Measurements from ENCODE around the gene SLCO3A1. TPM values are rescaled to one million over a fixed set of nuclear protein-coding genes. Genes with fewer than 3 reads are reported as not detected.
"Not testable (repeated sequence)": the region's sequence is repeated elsewhere in the genome, so short reads cannot be mapped to it uniquely, and the experiment has no call there.

Gene SLCO3A1
- total and polyA plus RNA-seq, 5 donors, result 37.4 to 52.0 (median 45.0) TPM

DNA sequence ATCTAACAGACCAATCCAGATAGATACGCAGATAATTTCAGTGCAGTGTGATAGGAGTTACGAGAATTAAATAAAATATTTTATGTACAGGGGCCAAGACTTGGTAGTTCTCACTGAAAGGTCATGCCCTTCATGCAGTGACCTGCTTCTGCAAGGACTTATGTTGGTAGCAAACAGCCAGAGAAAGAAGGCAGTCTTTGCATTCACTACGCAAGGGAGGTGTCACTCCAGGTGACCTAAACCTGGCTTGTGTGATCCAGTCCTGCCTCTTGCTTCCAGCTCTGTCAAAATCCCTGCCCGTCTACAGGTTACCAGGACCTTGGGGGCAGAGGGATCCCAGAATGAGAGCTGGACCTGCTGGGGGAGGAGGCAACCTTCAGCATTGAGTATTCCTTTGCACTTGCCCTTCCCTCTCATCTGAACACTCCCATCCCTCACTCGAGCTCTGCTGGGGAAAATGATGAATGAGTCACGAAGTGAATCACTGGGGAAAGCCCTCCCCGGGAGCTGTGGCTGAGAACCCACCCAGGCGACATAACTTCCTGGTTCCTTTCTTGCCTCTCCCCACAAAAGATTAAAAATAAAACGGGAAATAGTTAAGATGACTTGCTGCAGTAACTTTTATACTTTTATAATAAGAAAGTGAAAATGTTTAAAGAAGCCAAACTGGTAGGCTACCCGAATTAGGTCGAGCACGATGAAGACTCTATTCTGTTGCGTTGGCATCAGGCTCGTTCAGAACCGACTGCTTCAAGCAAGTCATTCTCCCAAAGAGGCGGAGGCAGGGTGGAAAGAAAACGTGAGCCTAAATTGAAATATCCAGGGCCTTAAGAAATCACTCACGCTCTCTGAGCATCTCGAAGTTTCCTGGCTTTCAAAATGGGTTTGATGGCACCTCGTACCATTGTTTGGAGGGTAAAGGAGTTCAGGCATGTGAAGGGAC lies 216.1 kb downstream of the SLCO3A1 start:
- H3K4me3 ChIP-seq (ENCODE audit: low read length), result peak overlapping the region; percentile 13
- DNase-seq (peak in 2 of 3 donors; percentile 62 to 63), ATAC-seq (peak; percentile 77 to 95)
- intact Hi-C loops (cut with DNase I), result loop anchor here (5.0 to 10.0 kb wide), 4 partner anchors 37 to 215 kb away; partner anchors contain the start of gene SLCO3A1 (in 1 of the 4)
- peaks cover 15% of the 10 kb centered on the region for H3K4me1 ChIP-seq (ENCODE audit: control insufficient read depth, insufficient read depth, low read length)
- no peaks in the 10 kb centered on the region for H3K27me3 ChIP-seq (ENCODE audit: control insufficient read depth, insufficient read depth)
- no peaks in the 10 kb centered on the region for H3K9me3 ChIP-seq (ENCODE audit: control insufficient read depth, low read length)
- H3K27ac ChIP-seq (ENCODE audit: low read length), result peak overlapping the region; percentile 85
- whole genome bisulfite sequencing, result 43% methylated on average over 20 of the region's 20 CpGs

DNA sequence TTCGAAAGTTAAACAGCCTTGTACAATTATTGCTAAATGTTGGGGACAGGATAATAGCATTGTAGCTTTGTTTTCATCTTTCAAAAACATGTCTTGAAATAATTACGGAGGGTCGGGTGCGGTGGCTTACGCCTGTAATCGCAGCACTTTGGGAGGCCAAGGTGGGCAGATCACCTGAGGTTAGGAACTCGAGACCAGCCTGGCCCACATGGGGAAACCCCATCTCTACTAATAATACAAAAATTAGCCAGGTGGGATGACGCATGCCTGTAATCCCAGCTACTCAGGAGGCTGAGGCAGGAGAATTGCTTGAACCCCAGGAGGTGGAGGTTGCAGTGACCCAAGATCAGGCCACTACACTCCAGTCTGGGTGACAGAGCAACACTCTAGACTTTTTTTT lies 216.7 kb downstream of the SLCO3A1 start:
- ATAC-seq; DNase-seq; H3K4me3 ChIP-seq (ENCODE audit: low read length); H3K27me3 ChIP-seq (ENCODE audit: control insufficient read depth, insufficient read depth); H3K9me3 ChIP-seq (ENCODE audit: control insufficient read depth, low read length): not testable (repeated sequence)
- 97% methylated on average over 8 of the region's 8 CpGs for WGBS
- intact Hi-C loops (cut with DNase I), result loop anchor here in 3 of 4 donors (10.0 kb wide), 3 partner anchors 95 to 215 kb away; partner anchors contain the start of gene SLCO3A1 (in 1 of the 3)
- Histone ChIP-seq H3K27ac (ENCODE audit: low read length) (peak overlapping the region; percentile 85), H3K4me1 (ENCODE audit: control insufficient read depth, insufficient read depth, low read length) (peaks cover 22% of the 10 kb centered on the region)

DNA sequence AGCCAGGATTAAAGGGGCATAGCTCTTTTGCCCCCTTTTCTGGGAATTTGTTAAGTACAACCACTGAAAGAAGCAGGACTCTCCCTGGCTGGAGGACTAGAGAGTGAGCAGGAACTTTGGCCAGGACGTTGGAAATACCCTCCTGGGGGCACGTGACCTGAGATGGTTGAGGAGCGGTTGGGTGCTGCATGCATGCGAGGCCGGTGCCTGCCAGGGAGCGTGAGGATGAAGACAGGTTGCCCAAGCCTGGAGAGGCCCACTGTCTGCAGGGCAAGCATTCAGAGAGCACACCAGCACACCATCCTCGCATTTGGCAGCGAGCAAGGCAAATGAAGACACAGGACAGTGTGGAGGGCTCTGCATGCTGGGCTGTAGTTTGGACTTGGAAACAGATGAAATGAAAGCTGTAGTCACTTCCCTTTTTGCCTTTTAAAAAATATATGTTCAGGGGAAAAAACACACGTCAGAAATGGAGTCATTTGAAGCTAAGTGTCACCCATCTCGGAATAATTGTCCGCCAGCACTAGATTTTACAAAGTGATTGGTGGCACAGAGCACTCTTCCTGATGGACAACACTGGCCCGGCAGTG lies 217.6 kb downstream of the SLCO3A1 start:
- ATAC-seq (peak in 1 of 2 donors; percentile 20), DNase-seq (no peak)
- no peaks in the 10 kb centered on the region for H3K27me3 ChIP-seq (ENCODE audit: control insufficient read depth, insufficient read depth)
- H3K27ac ChIP-seq (ENCODE audit: low read length), result no peak overlapping the region
- WGBS, result 52% methylated on average over 12 of the region's 12 CpGs
- H3K4me1 ChIP-seq (ENCODE audit: control insufficient read depth, insufficient read depth, low read length), result peaks cover 29% of the 10 kb centered on the region
- no peaks in the 10 kb centered on the region for H3K9me3 ChIP-seq (ENCODE audit: control insufficient read depth, low read length)
- no peak overlapping the region for H3K4me3 ChIP-seq (ENCODE audit: low read length)
- intact Hi-C loops (cut with DNase I), result loop anchor here in 3 of 4 donors (10.0 kb wide), 3 partner anchors 96 to 216 kb away; partner anchors contain the start of gene SLCO3A1 (in 1 of the 3)

DNA sequence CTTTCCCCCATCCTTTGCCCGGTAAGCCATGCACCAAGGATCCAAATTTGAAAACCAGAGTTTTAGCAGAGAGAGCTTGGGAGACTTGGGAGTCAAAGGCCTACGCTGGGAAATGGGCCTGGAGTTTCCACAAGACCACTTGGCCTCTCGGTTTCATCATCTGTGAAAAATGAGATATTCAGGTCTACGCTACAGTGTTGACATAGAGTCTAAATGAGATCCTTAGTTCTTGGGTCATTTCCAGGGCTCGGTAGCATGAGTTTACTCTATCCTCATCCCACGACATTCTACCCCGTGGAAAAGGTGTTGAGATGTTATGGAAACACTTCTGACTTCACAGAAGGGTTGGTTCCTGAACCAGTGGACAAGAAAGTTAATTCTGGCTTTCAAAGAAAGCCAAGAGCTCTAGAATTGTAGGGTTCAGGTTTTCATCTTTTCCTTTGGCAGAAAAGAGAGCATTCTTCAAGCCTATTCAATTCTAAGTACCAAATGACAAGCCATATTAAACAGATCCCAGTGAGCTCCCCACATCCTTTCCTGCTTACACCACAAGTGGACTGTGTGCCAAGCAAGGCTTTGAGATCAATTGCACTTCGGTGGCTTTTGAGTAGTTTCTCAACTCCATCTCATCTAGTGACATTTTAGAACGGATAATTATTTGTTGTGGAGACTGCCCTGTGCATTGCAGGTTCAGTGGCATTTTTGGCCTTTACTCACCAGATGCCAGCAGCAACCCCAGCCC lies 219.7 kb downstream of the SLCO3A1 start:
- Histone ChIP-seq H3K4me1 (ENCODE audit: control insufficient read depth, insufficient read depth, low read length) (peaks cover 32% of the 10 kb centered on the region), H3K9me3 (ENCODE audit: control insufficient read depth, low read length) (no peaks in the 10 kb centered on the region), H3K4me3 (ENCODE audit: low read length) (no peak overlapping the region), H3K27ac (ENCODE audit: low read length) (no peak overlapping the region), H3K27me3 (ENCODE audit: control insufficient read depth, insufficient read depth) (no peaks in the 10 kb centered on the region)
- WGBS, result 71% methylated on average over 9 of the region's 9 CpGs
- ATAC-seq (no peak), DNase-seq (no peak)
- intact Hi-C loops (cut with DNase I), result loop anchor here in 3 of 4 donors (10.0 kb wide), 3 partner anchors 98 to 218 kb away; partner anchors contain the start of gene SLCO3A1 (in 1 of the 3)

DNA sequence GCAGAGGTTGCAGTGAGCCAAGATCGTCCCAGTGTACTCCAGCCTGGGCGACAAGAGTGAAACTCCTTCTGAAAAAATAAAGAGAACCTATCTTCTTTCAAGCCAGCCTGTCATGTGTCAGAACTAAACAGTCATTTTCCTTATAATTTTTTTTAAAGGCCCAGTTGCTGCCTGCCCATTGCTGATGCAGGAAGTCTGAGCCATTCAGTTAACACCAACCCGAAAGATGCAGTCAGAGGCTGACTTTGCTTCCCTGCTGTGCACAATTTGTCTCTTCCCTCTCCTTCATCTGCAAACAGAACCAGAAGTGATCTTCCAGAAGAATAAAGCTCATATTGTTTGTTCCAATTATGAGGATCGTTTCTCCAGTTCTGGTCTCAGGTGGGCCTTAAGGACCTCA lies 220.6 kb downstream of the SLCO3A1 start:
- no peak overlapping the region for H3K4me3 ChIP-seq (ENCODE audit: low read length)
- H3K27me3 ChIP-seq (ENCODE audit: control insufficient read depth, insufficient read depth), result no peaks in the 10 kb centered on the region
- ATAC-seq (no peak), DNase-seq (no peak)
- intact Hi-C loops (cut with DNase I), result loop anchor here in 3 of 4 donors (10.0 kb wide), 3 partner anchors 99 to 219 kb away; partner anchors contain the start of gene SLCO3A1 (in 1 of the 3)
- peaks cover 27% of the 10 kb centered on the region for H3K4me1 ChIP-seq (ENCODE audit: control insufficient read depth, insufficient read depth, low read length)
- 75% methylated on average over 4 of the region's 4 CpGs for WGBS
- no peak overlapping the region for H3K27ac ChIP-seq (ENCODE audit: low read length)
- no peaks in the 10 kb centered on the region for H3K9me3 ChIP-seq (ENCODE audit: control insufficient read depth, low read length)

DNA sequence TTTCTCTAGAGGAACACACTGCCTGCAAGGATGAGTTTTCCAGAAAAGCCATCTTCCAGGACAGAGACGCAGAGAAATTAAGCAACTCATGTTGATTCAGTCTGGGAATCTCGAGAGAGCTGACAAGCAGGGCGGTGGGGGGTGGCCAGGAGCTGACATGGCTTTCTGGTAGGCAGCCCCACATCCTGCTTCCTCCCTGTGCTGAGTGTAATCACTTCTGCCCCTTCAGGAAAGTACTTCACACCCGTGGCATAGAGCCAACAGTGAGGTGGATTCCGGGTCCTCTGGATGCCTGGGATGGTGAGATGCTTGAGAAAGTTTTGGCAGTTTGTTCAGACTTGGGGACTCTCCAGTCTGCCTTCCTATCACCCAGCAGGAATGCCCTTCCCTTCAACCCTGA lies 221.1 kb downstream of the SLCO3A1 start:
- Histone ChIP-seq H3K4me3 (ENCODE audit: low read length) (no peak overlapping the region), H3K27me3 (ENCODE audit: control insufficient read depth, insufficient read depth) (no peaks in the 10 kb centered on the region), H3K4me1 (ENCODE audit: control insufficient read depth, insufficient read depth, low read length) (peaks cover 23% of the 10 kb centered on the region), H3K27ac (ENCODE audit: low read length) (peak overlapping the region; percentile 34), H3K9me3 (ENCODE audit: control insufficient read depth, low read length) (no peaks in the 10 kb centered on the region)
- peak; percentile 10 to 72 for ATAC-seq
- DNase-seq, result peak; percentile 63 to 87 (median 77)
- intact Hi-C loops (cut with DNase I), result loop anchor here (5.0 to 10.0 kb wide), 7 partner anchors 100 to 362 kb away; partner anchors contain the start of gene SLCO3A1 (in 3 of the 4)
- WGBS, result 16% methylated on average over 5 of the region's 5 CpGs

DNA sequence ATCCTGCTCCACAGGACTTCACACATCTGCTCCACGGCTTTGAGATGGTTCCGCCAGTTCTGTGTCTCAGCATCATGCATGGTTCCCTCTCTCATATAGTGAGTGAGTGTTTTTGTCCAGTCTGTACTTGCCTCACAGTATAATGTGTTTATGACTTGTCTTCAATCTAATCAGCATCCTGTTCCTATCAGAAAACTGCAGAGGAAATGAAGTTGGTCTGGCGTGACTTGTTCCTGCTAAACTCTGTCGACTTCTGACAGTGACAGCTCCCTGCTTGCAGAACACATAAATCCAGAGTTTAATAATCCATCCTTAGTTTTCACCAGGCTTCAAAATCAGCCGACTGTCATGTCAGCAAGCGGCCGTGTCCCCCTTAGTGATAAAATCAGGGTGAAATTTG lies 222.3 kb downstream of the SLCO3A1 start:
- intact Hi-C loops (cut with DNase I), result loop anchor here (5.0 to 10.0 kb wide), 7 partner anchors 101 to 363 kb away; partner anchors contain the start of gene SLCO3A1 (in 3 of the 4)
- peak in 1 of 2 donors; percentile 21 for ATAC-seq

DNA sequence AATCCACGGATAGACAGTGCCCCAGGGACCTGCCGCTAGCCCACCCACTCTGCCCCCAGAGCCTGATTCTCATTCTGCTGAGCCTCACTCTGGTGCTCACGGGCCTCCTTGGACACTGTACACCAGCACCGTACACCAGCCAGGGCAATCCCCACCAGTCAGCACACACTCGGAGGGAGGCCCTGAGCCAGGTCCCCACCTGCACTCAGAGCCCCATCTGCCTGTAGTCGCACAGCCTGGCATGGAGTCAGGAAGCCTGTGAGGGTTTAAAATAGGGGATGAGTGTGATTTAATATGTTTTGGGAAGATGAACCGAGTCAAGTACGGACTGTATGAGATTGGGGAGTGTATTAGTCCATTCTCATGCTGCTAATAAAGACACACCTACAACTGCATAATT lies 223.0 kb downstream of the SLCO3A1 start:
- peaks cover 23% of the 10 kb centered on the region for H3K4me1 ChIP-seq (ENCODE audit: control insufficient read depth, insufficient read depth, low read length)
- H3K27ac ChIP-seq (ENCODE audit: low read length), result no peak overlapping the region

More for the DNA sequence above, 222.3 kb downstream of the SLCO3A1 start:
- Histone ChIP-seq H3K9me3 (ENCODE audit: control insufficient read depth, low read length) (no peaks in the 10 kb centered on the region), H3K27ac (ENCODE audit: low read length) (no peak overlapping the region), H3K4me3 (ENCODE audit: low read length) (no peak overlapping the region), H3K27me3 (ENCODE audit: control insufficient read depth, insufficient read depth) (no peaks in the 10 kb centered on the region), H3K4me1 (ENCODE audit: control insufficient read depth, insufficient read depth, low read length) (peaks cover 23% of the 10 kb centered on the region)
- WGBS, result 44% methylated on average over 7 of the region's 7 CpGs
- no peak for DNase-seq

DNA sequence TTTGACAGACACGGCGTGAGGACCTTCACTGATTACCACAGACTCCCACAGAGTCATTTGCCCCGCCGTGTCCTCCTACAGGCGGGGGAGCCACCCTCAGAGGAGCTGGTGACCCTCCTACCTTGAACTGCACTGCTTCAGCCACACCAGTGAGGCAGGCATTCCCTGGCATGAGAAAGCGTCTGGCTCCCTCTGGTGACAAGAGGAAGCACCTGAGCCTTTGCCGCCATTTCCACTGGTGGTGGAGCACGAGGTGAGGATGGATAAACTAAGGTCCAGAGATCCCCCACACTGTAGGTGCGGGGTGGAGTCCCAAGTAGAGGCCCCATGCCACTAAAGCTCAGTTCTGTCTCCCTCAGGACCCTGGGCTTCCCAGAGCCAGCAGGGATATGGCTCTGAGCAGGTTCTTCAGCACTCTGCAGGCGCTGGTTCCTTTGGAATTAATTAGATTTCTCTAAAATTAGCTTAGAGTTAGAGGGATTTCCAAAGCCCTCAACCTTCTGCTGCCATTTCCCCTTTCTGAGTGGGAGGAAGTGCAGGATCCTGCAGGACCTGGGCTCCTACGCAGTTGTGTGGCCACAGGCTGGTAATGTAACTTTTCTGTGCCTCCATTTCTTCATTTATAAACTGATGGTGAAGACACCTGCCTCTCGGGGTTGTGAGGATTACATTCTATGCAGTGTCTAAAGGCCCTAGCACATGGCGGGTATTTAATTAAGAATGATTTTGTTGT lies 224.0 kb downstream of the SLCO3A1 start:
- intact Hi-C loops (cut with DNase I), result loop anchor here (5.0 to 10.0 kb wide), 7 partner anchors 103 to 365 kb away; partner anchors contain the start of gene SLCO3A1 (in 3 of the 4)
- Histone ChIP-seq H3K9me3 (ENCODE audit: control insufficient read depth, low read length) (no peaks in the 10 kb centered on the region), H3K4me3 (ENCODE audit: low read length) (no peak overlapping the region), H3K27ac (ENCODE audit: low read length) (no peak overlapping the region), H3K27me3 (ENCODE audit: control insufficient read depth, insufficient read depth) (no peaks in the 10 kb centered on the region), H3K4me1 (ENCODE audit: control insufficient read depth, insufficient read depth, low read length) (peaks cover 23% of the 10 kb centered on the region)
- DNase-seq (peak; percentile 74 to 85 (median 85)), ATAC-seq (peak; percentile 71 to 76)
- WGBS, result 54% methylated on average over 13 of the region's 13 CpGs

More for the DNA sequence above, 223.0 kb downstream of the SLCO3A1 start:
- ATAC-seq (no peak), DNase-seq (peak in 1 of 3 donors; percentile 71)
- Histone ChIP-seq H3K4me3 (ENCODE audit: low read length) (no peak overlapping the region), H3K9me3 (ENCODE audit: control insufficient read depth, low read length) (no peaks in the 10 kb centered on the region), H3K27me3 (ENCODE audit: control insufficient read depth, insufficient read depth) (no peaks in the 10 kb centered on the region)
- 64% methylated on average over 8 of the region's 8 CpGs for WGBS
- intact Hi-C loops (cut with DNase I), result loop anchor here (5.0 to 10.0 kb wide), 7 partner anchors 102 to 364 kb away; partner anchors contain the start of gene SLCO3A1 (in 3 of the 4)

All from right cardiac atrium (tissue), 5 donors.